Ishikawa (cell line): Measurements from ENCODE around the gene COL15A1.

Experiments used
- CEBPB ChIP-seq: IDR thresholded peaks from 2 replicates; pipeline ENCODE4 v1.6.1; 2012
- CREB1 ChIP-seq: IDR thresholded peaks from 2 replicates; pipeline ENCODE4 v1.6.1; 2012; ENCODE audit warnings: low read depth
- EGR1 ChIP-seq: IDR thresholded peaks from 2 replicates; pipeline ENCODE4 v1.6.1; 2012
- EP300 ChIP-seq: IDR thresholded peaks from 2 replicates; pipeline ENCODE4 v1.6.1; 2012; ENCODE audit warnings: borderline replicate concordance
- FOXM1 ChIP-seq: IDR thresholded peaks from 2 replicates; pipeline ENCODE4 v1.6.1; 2012; ENCODE audit warnings: low read depth, borderline replicate concordance
- NFIC ChIP-seq: IDR thresholded peaks from 2 replicates; pipeline ENCODE4 v1.6.1; 2012
- RAD21 ChIP-seq: IDR thresholded peaks from 2 replicates; pipeline ENCODE4 v1.6.1; 2012; ENCODE audit warnings: low read depth
- TAF1 ChIP-seq: IDR thresholded peaks from 2 replicates; pipeline ENCODE4 v1.6.1; 2012; ENCODE audit warnings: low read depth, mild to moderate bottlenecking
- TCF12 ChIP-seq: IDR thresholded peaks from 2 replicates; pipeline ENCODE4 v1.6.1; 2012; ENCODE audit warnings: low read depth
- TEAD4 ChIP-seq: IDR thresholded peaks from 2 replicates; pipeline ENCODE4 v1.6.1; 2012
- YY1 ChIP-seq: IDR thresholded peaks from 2 replicates; pipeline ENCODE4 v1.6.1; 2012; ENCODE audit warnings: low read depth
- ZBTB7A ChIP-seq: IDR thresholded peaks from 2 replicates; pipeline ENCODE4 v1.6.1; 2012; ENCODE audit warnings: low read depth
- TF ChIP-seq, protein P1 (sequence below): IDR thresholded peaks from 2 replicates; pipeline ENCODE4 v1.6.1; 2012
- TF ChIP-seq, protein P2 (sequence below): IDR thresholded peaks from 2 replicates; pipeline ENCODE4 v1.6.1; 2012; ENCODE audit warnings: low read depth, mild to moderate bottlenecking
- TF ChIP-seq, protein P3 (sequence below): IDR thresholded peaks from 2 replicates; pipeline ENCODE4 v1.6.1; 2012

COL15A1 gene

DNA sequence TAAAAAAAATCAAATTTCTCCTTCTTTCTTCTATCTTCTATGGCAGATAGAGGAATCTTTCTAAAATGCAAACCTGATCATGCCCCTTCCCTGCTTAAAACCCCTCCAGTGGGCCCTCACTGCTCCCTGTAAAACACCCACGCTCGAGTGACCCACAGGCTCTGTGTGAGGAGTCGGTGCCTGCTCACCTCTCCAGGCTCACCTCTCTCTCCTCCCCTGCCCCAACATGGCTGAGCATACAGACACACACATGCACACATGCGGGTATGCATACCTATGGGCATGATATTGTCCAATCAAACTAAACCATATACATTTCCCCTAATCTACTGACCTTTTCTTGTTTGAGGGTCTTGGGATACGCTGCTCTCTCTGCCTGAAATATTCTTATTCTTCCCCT, 40.8 kb upstream of the COL15A1 start:
- TF ChIP-seq YY1 (no peak), EGR1 (no peak), EP300 (no peak), TCF12 (no peak), TAF1 (no peak), CEBPB (no peak), NFIC (no peak)
- TF ChIP-seq, protein P1, sequence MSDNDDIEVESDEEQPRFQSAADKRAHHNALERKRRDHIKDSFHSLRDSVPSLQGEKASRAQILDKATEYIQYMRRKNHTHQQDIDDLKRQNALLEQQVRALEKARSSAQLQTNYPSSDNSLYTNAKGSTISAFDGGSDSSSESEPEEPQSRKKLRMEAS = no peak
- TF ChIP-seq, protein P2, sequence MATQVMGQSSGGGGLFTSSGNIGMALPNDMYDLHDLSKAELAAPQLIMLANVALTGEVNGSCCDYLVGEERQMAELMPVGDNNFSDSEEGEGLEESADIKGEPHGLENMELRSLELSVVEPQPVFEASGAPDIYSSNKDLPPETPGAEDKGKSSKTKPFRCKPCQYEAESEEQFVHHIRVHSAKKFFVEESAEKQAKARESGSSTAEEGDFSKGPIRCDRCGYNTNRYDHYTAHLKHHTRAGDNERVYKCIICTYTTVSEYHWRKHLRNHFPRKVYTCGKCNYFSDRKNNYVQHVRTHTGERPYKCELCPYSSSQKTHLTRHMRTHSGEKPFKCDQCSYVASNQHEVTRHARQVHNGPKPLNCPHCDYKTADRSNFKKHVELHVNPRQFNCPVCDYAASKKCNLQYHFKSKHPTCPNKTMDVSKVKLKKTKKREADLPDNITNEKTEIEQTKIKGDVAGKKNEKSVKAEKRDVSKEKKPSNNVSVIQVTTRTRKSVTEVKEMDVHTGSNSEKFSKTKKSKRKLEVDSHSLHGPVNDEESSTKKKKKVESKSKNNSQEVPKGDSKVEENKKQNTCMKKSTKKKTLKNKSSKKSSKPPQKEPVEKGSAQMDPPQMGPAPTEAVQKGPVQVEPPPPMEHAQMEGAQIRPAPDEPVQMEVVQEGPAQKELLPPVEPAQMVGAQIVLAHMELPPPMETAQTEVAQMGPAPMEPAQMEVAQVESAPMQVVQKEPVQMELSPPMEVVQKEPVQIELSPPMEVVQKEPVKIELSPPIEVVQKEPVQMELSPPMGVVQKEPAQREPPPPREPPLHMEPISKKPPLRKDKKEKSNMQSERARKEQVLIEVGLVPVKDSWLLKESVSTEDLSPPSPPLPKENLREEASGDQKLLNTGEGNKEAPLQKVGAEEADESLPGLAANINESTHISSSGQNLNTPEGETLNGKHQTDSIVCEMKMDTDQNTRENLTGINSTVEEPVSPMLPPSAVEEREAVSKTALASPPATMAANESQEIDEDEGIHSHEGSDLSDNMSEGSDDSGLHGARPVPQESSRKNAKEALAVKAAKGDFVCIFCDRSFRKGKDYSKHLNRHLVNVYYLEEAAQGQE = no peak
- TF ChIP-seq, protein P3, sequence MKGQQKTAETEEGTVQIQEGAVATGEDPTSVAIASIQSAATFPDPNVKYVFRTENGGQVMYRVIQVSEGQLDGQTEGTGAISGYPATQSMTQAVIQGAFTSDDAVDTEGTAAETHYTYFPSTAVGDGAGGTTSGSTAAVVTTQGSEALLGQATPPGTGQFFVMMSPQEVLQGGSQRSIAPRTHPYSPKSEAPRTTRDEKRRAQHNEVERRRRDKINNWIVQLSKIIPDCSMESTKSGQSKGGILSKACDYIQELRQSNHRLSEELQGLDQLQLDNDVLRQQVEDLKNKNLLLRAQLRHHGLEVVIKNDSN = no peak

DNA sequence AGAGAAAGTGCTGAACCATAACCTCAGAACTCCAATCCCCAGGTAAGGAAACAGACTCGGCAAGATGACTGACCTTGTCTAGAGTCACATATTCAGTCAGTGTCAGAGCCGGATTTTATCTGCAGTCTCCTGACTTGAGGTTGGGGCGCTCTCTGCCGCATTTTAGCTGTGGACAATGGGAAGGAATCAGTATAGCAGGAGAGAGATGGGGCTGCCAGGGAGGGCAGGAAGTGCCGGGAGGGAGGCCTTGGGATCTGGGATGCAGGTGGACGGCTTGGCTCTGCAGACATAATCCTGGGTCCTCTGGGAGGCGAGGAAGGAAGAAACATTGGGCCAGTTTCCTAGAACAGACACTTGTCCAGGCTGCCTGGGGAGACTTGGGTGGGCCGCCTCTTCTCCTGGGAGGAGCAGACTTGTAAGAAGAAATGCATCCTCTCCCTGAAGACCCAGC, 39.7 kb upstream of the COL15A1 start:
- no peak for TF ChIP-seq EGR1
- TF ChIP-seq ZBTB7A = no peak
- TF ChIP-seq TEAD4 = no peak
- TF ChIP-seq TAF1 = no peak
- TF ChIP-seq FOXM1 = no peak
- TF ChIP-seq CREB1 = no peak
- TF ChIP-seq NFIC = no peak

DNA sequence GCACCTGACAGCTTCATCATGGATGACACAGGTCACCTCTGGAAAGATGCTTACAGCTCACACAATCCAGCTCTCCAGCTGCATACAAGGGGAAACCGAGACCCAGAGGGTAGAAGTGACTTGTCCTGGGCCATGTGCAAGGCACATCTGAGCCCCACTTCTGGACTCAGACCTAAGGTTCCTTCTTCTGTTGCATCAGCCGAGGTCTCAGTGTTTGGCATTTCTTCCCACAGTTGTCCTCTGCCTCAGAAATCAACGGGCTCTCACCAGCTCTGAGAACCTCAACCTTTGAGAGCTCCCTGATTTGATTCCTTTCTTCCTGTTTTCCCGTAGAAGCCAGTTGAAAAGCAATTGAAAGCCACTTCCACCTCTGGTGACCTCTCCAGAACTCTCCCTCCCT, 38.7 kb upstream of the COL15A1 start:
- TF ChIP-seq ZBTB7A = no peak
- TF ChIP-seq YY1 = no peak
- no peak for TF ChIP-seq TAF1
- TF ChIP-seq TCF12 = no peak
- no peak for TF ChIP-seq CEBPB
- TF ChIP-seq CREB1 = no peak
- TF ChIP-seq FOXM1 = no peak
- TF ChIP-seq EGR1 = no peak
- TF ChIP-seq, protein P1 = no peak
- TF ChIP-seq TEAD4 = no peak
- TF ChIP-seq, protein P2 = no peak
- no peak for TF ChIP-seq RAD21
- no peak for TF ChIP-seq EP300
- TF ChIP-seq, protein P3 = no peak

DNA sequence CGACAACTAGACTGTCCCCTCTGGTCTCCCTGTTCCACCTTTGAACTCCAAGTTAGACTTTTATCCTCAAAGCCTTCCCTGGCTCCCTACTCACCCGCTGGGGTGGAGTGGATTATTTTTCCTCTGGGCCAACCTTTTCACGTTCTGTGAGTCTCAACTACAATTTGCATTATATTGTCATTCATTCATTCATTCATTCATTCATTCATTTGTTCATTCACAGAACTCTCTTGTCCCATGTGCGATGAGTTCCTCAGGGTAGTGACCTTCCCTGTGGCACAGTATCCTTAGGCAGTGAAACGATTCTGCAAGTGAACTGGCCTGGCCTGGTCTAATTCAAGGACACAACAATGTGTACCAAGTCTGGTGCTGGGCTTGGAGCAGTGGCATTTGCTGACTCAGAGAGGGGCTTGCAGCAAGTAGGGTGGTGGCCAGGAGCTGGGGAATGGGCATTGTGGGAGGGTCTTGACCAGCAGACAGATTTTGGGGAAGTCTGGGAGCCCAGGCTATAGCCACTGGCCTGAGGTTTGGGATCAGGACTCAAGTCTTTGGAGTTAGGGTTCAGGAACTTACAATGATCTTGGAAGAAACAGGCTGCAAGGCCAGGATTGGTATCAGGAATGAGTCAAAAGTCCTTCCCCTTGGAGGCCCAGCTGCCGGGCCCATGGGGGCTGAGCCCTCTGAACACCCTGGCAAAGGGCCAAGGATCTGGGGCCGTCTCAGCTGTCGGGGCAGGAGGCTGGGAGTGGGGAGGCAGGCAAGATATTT, 37.2 kb upstream of the COL15A1 start:
- no peak for TF ChIP-seq EP300
- no peak for TF ChIP-seq TAF1
- no peak for TF ChIP-seq TCF12

DNA sequence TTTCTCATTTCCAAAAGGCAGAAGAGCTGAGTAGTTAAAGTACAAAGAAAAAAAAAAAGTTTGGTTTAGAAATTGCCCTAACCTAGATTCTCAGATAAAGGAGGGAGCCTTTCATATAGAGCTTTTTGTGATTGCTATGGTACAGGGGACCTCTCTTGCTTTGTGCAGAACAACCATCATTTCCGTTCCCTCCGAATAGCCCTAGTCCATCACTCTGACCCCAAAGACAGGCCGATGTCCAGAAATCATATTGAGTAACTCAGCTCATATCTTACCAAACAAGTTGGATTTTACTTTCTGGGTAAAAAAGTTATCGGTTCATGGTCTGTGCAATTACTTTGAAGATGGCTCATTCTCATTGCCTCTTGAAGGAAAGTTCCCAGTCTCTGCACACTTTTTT, 36.7 kb upstream of the COL15A1 start:
- TF ChIP-seq NFIC = no peak
- TF ChIP-seq EGR1 = no peak
- no peak for TF ChIP-seq YY1
- no peak for TF ChIP-seq CEBPB
- TF ChIP-seq, protein P2 = no peak
- TF ChIP-seq EP300 = no peak
- TF ChIP-seq ZBTB7A = no peak
- TF ChIP-seq TCF12 = no peak
- no peak for TF ChIP-seq TEAD4
- TF ChIP-seq TAF1 = no peak
- TF ChIP-seq FOXM1 = no peak
- no peak for TF ChIP-seq CREB1
- TF ChIP-seq RAD21 = no peak
- TF ChIP-seq, protein P3 = no peak
- TF ChIP-seq, protein P1 = no peak
